ENCODE data around the gene FN1.

GRCh38 chr2:215315301-215315700 is 120.6 kb downstream of the FN1 start:
- TF ChIP-seq CTCF (IDR thresholded peaks at IDR 0.05) (no peak), POLR2A (IDR thresholded peaks at IDR 0.05) (no peak)

Measured in breast epithelium (tissue), 3 donors.